Gastrocnemius medialis (tissue), 4 donors: Measurements from ENCODE around the gene MGAT4C. TPM values are rescaled to one million over a fixed set of nuclear protein-coding genes. Genes with fewer than 3 reads are reported as not detected.

Experiments
- ATAC-seq, 2 donors: fragments of 150-250 bp; one replicate each; pipeline ENCODE4 v1.9.1; 2016
- DNase-seq, 2 donors: peaks; one replicate each; pipeline ENCODE4 v3.0.0-alpha.2; 2019
- H3K27ac ChIP-seq, 4 donors: fragments of 200-600 bp; sonication (generic); 1 replicate in 1 of 4; 2 replicates in 3 of 4; pipeline ENCODE4 v1.5.1; 2016 to 2018; ENCODE audit warnings: mild to moderate bottlenecking in 2 of 4, moderate library complexity in 1 of 4
- H3K27me3 ChIP-seq, 3 donors: fragments of 200-600 bp; sonication (generic) in 2 of 3; 1 replicate in 1 of 3; 2 replicates in 2 of 3; pipeline versions ENCODE4 v1.5.1 to v1.6.0; 2016 to 2019; ENCODE audit warnings: mild to moderate bottlenecking in 1 of 3, moderate library complexity in 1 of 3
- H3K36me3 ChIP-seq, 2 donors: fragments of 200-600 bp; sonication (generic) in 1 of 2; one replicate each; pipeline ENCODE4 v1.5.1; 2017 to 2018
- H3K4me1 ChIP-seq, 2 donors: fragments of 200-600 bp; sonication (generic) in 1 of 2; one replicate each; pipeline ENCODE4 v1.5.1; 2016 to 2017; ENCODE audit warnings: mild to moderate bottlenecking in 2 of 2
- H3K4me3 ChIP-seq, 4 donors: fragments of 200-600 bp; sonication (generic) in 3 of 4; 1 replicate in 1 of 4; 2 replicates in 3 of 4; pipeline ENCODE4 v1.5.1; 2016 to 2019; ENCODE audit warnings: mild to moderate bottlenecking in 2 of 4
- H3K9me3 ChIP-seq, 3 donors: fragments of 200-600 bp; sonication (generic) in 2 of 3; 1 replicate in 1 of 3; 2 replicates in 2 of 3; pipeline ENCODE4 v1.5.1; 2016 to 2019
- POLR2A ChIP-seq, 2 donors: fragments of 450-650 bp; IDR thresholded peaks; one replicate each; pipeline ENCODE4 v1.6.1; 2017; ENCODE audit warnings: antibody characterized with exemption in 2 of 2, mild to moderate bottlenecking in 2 of 2, moderate library complexity in 2 of 2
- in situ Hi-C, 4 donors: fragments of 200-750 bp; cut with MboI; loops; one replicate each; pipeline versions ENCODE4 v1.15.0 to v1.8.0; 2017; ENCODE audit warnings: low sequenced_read_pairs in 4 of 4
- intact Hi-C: fragments of 100-400 bp; cut with DNase I; formaldehyde crosslinking; loops from one replicate; pipeline ENCODE4 v1.15.1; 2023; ENCODE audit warnings: low total_unique reads
- total RNA-seq, 4 donors: library from RNA; depleted of rRNA; stranded (reverse); fragments of >200 nt; gene quantifications; one replicate each; pipeline versions ENCODE4 v1.1.0 to v1.2.3, GENCODE V29; 2016
- TF ChIP-seq, protein P1 (sequence below), 5 experiments: fragments of 450-650 bp in 3 of 5; fragments of 200-600 bp in 2 of 5; sonication (generic) in 2 of 5; IDR thresholded peaks in 4 of 5; conservative IDR thresholded peaks in 1 of 5; 1 replicate in 4 of 5; 2 replicates in 1 of 5; pipeline ENCODE4 v1.5.1; 2016 to 2019; ENCODE audit warnings: antibody characterized with exemption in 5 of 5, mild to moderate bottlenecking in 3 of 5, moderate library complexity in 3 of 5

Gene MGAT4C
- total RNA-seq, 4 donors from 2014 or later = not detected

DNA sequence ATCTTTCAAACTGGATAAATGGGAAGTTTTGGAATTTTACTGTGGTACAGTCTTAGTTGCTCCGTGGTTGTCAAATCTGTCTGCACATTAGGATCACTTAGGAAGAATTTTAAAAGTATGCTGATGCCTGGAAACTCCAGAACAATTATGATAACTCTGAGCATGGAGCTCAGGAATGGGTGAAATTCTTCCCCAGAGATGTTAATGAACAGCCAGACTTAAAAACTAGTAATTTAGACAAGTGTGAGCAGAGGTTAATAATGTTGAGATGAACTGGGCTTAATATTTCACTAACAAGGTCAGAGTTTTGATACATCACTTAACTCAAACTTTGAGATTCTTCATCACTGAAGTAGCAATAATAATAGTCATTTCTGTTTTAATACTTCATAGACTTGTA is 287.6 kb downstream of the MGAT4C start:
- TF ChIP-seq, protein P1, sequence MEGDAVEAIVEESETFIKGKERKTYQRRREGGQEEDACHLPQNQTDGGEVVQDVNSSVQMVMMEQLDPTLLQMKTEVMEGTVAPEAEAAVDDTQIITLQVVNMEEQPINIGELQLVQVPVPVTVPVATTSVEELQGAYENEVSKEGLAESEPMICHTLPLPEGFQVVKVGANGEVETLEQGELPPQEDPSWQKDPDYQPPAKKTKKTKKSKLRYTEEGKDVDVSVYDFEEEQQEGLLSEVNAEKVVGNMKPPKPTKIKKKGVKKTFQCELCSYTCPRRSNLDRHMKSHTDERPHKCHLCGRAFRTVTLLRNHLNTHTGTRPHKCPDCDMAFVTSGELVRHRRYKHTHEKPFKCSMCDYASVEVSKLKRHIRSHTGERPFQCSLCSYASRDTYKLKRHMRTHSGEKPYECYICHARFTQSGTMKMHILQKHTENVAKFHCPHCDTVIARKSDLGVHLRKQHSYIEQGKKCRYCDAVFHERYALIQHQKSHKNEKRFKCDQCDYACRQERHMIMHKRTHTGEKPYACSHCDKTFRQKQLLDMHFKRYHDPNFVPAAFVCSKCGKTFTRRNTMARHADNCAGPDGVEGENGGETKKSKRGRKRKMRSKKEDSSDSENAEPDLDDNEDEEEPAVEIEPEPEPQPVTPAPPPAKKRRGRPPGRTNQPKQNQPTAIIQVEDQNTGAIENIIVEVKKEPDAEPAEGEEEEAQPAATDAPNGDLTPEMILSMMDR (IDR thresholded peaks at IDR 0.05 in 4 of 5, conservative IDR thresholded peaks at IDR 0.05 in 1 of 5) = no peak
- TF ChIP-seq POLR2A (IDR thresholded peaks at IDR 0.05) = no peak
- intact Hi-C loops (no loop called here), in situ Hi-C loops (no loop called here)
- Histone ChIP-seq H3K9me3 (no peaks in the 10 kb centered on the region), H3K4me1 (no peaks in the 10 kb centered on the region), H3K4me3 (no peak overlapping the region), H3K27me3 (no peaks in the 10 kb centered on the region), H3K36me3 (no peaks in the 10 kb centered on the region), H3K27ac (no peak overlapping the region)
- ATAC-seq = no peak
- no peak for DNase-seq

DNA sequence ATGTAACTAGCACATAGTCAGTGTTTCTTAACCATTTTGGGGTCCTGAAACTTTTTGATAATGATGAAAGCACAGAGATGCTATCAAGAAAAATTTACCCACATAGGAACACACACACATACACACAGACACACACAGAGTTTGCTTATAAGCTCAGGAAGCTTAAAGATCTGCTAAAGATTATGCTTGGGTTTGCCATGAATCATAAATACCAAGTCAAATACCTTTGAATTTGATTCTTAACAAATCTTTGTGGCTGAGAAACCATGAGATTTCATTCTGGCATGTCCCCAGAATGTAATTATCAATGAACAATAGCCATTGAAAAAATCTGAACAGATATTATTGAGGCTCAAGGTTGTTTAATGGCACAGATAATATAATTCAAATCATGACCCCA is 292.9 kb downstream of the MGAT4C start:
- no peaks in the 10 kb centered on the region for H3K36me3 ChIP-seq
- H3K27ac ChIP-seq = no peak overlapping the region
- TF ChIP-seq POLR2A (IDR thresholded peaks at IDR 0.05) = no peak
- TF ChIP-seq, protein P1 (IDR thresholded peaks at IDR 0.05 in 4 of 5, conservative IDR thresholded peaks at IDR 0.05 in 1 of 5) = no peak
- no peaks in the 10 kb centered on the region for H3K4me1 ChIP-seq
- H3K27me3 ChIP-seq = no peaks in the 10 kb centered on the region
- in situ Hi-C loops (no loop called here), intact Hi-C loops (no loop called here)
- H3K9me3 ChIP-seq = no peaks in the 10 kb centered on the region
- DNase-seq (no peak), ATAC-seq (no peak)
- H3K4me3 ChIP-seq = no peak overlapping the region

GRCh38 chr12:85956081-85956480 is 300.1 kb downstream of the MGAT4C start:
- no peak for ATAC-seq
- Histone ChIP-seq H3K4me1 (no peaks in the 10 kb centered on the region), H3K4me3 (no peak overlapping the region), H3K36me3 (no peaks in the 10 kb centered on the region), H3K9me3 (no peaks in the 10 kb centered on the region), H3K27ac (no peak overlapping the region), H3K27me3 (no peaks in the 10 kb centered on the region)
- intact Hi-C loops (no loop called here), in situ Hi-C loops (no loop called here)
- DNase-seq = no peak
- TF ChIP-seq POLR2A (IDR thresholded peaks at IDR 0.05) = no peak
- TF ChIP-seq, protein P1 (IDR thresholded peaks at IDR 0.05 in 4 of 5, conservative IDR thresholded peaks at IDR 0.05 in 1 of 5) = no peak

- ATAC-seq = no peak
- in situ Hi-C loops = no loop called here
Measured at GRCh38 chr12:85955127-85955526, 301.1 kb downstream of the MGAT4C start.

DNA sequence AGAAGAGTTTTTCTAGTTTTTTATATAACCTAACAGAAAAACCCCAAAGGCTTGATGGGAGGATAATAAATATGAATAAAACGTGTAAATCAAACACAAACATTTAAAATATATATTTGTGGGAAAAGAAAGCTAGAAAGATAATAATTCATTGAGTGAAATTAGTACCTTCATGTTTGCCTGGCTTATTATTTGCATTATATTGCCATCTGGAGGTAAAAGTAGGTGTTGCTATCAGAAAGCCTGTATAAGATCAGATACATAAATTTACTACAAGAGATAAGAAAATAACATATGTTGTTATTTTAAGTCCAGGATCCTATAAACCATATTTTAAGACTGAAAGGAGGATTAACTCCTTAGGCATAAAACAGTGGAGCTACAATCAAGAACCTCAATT is 304.4 kb downstream of the MGAT4C start:
- Histone ChIP-seq H3K9me3 (no peaks in the 10 kb centered on the region), H3K27ac (no peak overlapping the region), H3K4me1 (no peaks in the 10 kb centered on the region), H3K36me3 (no peaks in the 10 kb centered on the region), H3K4me3 (no peak overlapping the region), H3K27me3 (no peaks in the 10 kb centered on the region)
- ATAC-seq (no peak), DNase-seq (no peak)
- in situ Hi-C loops = no loop called here
- intact Hi-C loops = no loop called here
- TF ChIP-seq, protein P1 (IDR thresholded peaks at IDR 0.05 in 4 of 5, conservative IDR thresholded peaks at IDR 0.05 in 1 of 5) = no peak
- no peak for TF ChIP-seq POLR2A (IDR thresholded peaks at IDR 0.05)

More at GRCh38 chr12:85955127-85955526, 301.1 kb downstream of the MGAT4C start:
- Histone ChIP-seq H3K9me3 (no peaks in the 10 kb centered on the region), H3K27me3 (no peaks in the 10 kb centered on the region), H3K27ac (no peak overlapping the region), H3K36me3 (no peaks in the 10 kb centered on the region), H3K4me1 (no peaks in the 10 kb centered on the region), H3K4me3 (no peak overlapping the region)
- no peak for TF ChIP-seq POLR2A (IDR thresholded peaks at IDR 0.05)
- TF ChIP-seq, protein P1 (IDR thresholded peaks at IDR 0.05 in 4 of 5, conservative IDR thresholded peaks at IDR 0.05 in 1 of 5) = no peak
- intact Hi-C loops = no loop called here
- DNase-seq = no peak
